Caco-2 (cell line): ENCODE results near the gene DVL1. TPM values are rescaled to one million over a fixed set of nuclear protein-coding genes. Genes with fewer than 3 reads are reported as not detected.

Source experiments
- BruUV-seq: library from RNA; stranded (reverse); fragments of 400-500 nt; replicated peaks from 2 replicates; lab custom pipeline; 2021; lab: Mats Ljungman, UMichigan
- CTCF ChIA-PET: fragments of 300-600 bp; sonication (Branson Sonifier 250); formaldehyde crosslinking; loops from one replicate; lab custom pipeline; 2022; ENCODE audit warnings: antibody characterized with exemption; lab: Charles Lee
- POLR2A ChIA-PET: fragments of 300-600 bp; sonication (Branson Sonifier 250); formaldehyde crosslinking; loops from one replicate; lab custom pipeline; 2022; ENCODE audit warnings: antibody characterized with exemption; lab: Charles Lee
- DNase-seq, 2 experiments: peaks; one replicate each; pipeline versions ENCODE4 v3.0.0 to v3.0.0-alpha.2; 2020 to 2022
- H3K27me3 ChIP-seq: replicated peaks from 2 replicates; pipeline ENCODE4 v1.6.0; 2011; ENCODE audit warnings: low read length; ENCODE audit not compliant: control insufficient read depth, insufficient read depth
- H3K36me3 ChIP-seq: 2 replicates; pipeline ENCODE4 v1.5.1; 2011; ENCODE audit warnings: low read length; ENCODE audit not compliant: control insufficient read depth, insufficient read depth
- H3K4me1 ChIP-seq: fragments of 250-450 bp; sonication (Bioruptor Pico); 2 replicates; pipeline ENCODE4 v1.5.1; 2020; ENCODE audit warnings: mild to moderate bottlenecking
- H3K4me3 ChIP-seq: 2 replicates; pipeline ENCODE4 v1.5.1; 2011; ENCODE audit warnings: low read depth, mild to moderate bottlenecking, control low read depth, low read length
- H3K9me3 ChIP-seq: fragments of 250-450 bp; sonication (Bioruptor Pico); 2 replicates; pipeline ENCODE4 v1.5.1; 2020; ENCODE audit warnings: mild to moderate bottlenecking, moderate library complexity
- H3K27ac Mint-ChIP-seq: one replicate; pipeline ENCODE4 v1.8.0; 2022; ENCODE audit warnings: mixed read lengths; ENCODE audit not compliant: unreplicated experiment
- H3K27me3 Mint-ChIP-seq: one replicate; pipeline ENCODE4 v1.8.0; 2022; ENCODE audit warnings: mixed read lengths; ENCODE audit not compliant: insufficient read depth, unreplicated experiment
- H3K36me3 Mint-ChIP-seq: one replicate; pipeline ENCODE4 v1.8.0; 2022; ENCODE audit warnings: mild to moderate bottlenecking, mixed read lengths; ENCODE audit not compliant: insufficient read depth, unreplicated experiment
- H3K4me1 Mint-ChIP-seq: one replicate; pipeline ENCODE4 v1.8.0; 2022; ENCODE audit warnings: low read depth, mixed read lengths; ENCODE audit not compliant: unreplicated experiment
- H3K4me3 Mint-ChIP-seq: one replicate; pipeline ENCODE4 v1.8.0; 2022; ENCODE audit warnings: mild to moderate bottlenecking, moderate library complexity, mixed read lengths; ENCODE audit not compliant: unreplicated experiment
- H3K9me3 Mint-ChIP-seq: one replicate; pipeline ENCODE4 v1.8.0; 2022; ENCODE audit warnings: mixed read lengths; ENCODE audit not compliant: unreplicated experiment
- CTCF ChIP-seq, 2 experiments: fragments of 200-600 bp in 1 of 2; IDR thresholded peaks; 1 replicate in 1 of 2; 2 replicates in 1 of 2; pipeline versions ENCODE4 v1.5.1 to v1.8.0; 2011 to 2022; ENCODE audit warnings: antibody characterized with exemption in 1 of 2, control low read depth in 1 of 2, inconsistent platforms in 1 of 2, low read depth in 1 of 2, low read length in 1 of 2, mild to moderate bottlenecking in 1 of 2, moderate library complexity in 1 of 2; ENCODE audit not compliant: insufficient read depth in 1 of 2, severe bottlenecking in 1 of 2, unreplicated experiment in 1 of 2
- intact Hi-C: fragments of 100-400 bp; cut with micrococcal nuclease; formaldehyde crosslinking; loops from one replicate; pipeline ENCODE4 v1.10.0; 2022; ENCODE audit not compliant: unreplicated experiment
- total RNA-seq: library from RNA; stranded (reverse); gene quantifications from 2 replicates; pipeline ENCODE4 v1.2.3, GENCODE V29; 2022

The DVL1 gene
- total RNA-seq, 1 experiment from 2014 or later = 40.6 TPM

- no peak for TF ChIP-seq CTCF (IDR thresholded peaks at IDR 0.05; ENCODE audit: insufficient read depth in 1 of 2, low read depth in 1 of 2, low read length in 1 of 2, severe bottlenecking in 1 of 2, unreplicated experiment in 1 of 2)
- H3K27me3 Mint-ChIP-seq = no peaks in the 10 kb centered on the region
- no peaks in the 10 kb centered on the region for H3K27me3 ChIP-seq
- intact Hi-C loops = no loop called here
- no peaks in the 10 kb centered on the region for H3K36me3 ChIP-seq
- peaks cover 6% of the 10 kb centered on the region for H3K4me1 ChIP-seq
- peak overlapping the region; percentile 85 for H3K4me3 Mint-ChIP-seq
- ChIA-PET CTCF (no interaction called here), POLR2A (interaction anchor here (1.1 kb wide), 1 partner anchor 48 kb away, joined by 3 read pairs; no protein-coding TSS in a partner anchor)
- no peak for DNase-seq
- H3K4me3 ChIP-seq = no peak overlapping the region
- no TSS peak for BruUV-seq
- no peaks in the 10 kb centered on the region for H3K9me3 ChIP-seq
- H3K36me3 Mint-ChIP-seq = peaks cover 16% of the 10 kb centered on the region
- H3K4me1 Mint-ChIP-seq = no peaks in the 10 kb centered on the region
- H3K27ac Mint-ChIP-seq = no peak overlapping the region
- H3K9me3 Mint-ChIP-seq = no peaks in the 10 kb centered on the region
These were observed 24.0 kb upstream of the DVL1 start for GRCh38 chr1:1373051-1373814.

GRCh38 chr1:1371746-1372711 is 22.8 kb upstream of the DVL1 start:
- H3K27me3 Mint-ChIP-seq = no peaks in the 10 kb centered on the region
- no peaks in the 10 kb centered on the region for H3K4me1 Mint-ChIP-seq
- BruUV-seq = no TSS peak
- no peaks in the 10 kb centered on the region for H3K27me3 ChIP-seq
- no peaks in the 10 kb centered on the region for H3K36me3 ChIP-seq
- H3K36me3 Mint-ChIP-seq = peaks cover 16% of the 10 kb centered on the region
- H3K9me3 Mint-ChIP-seq = no peaks in the 10 kb centered on the region
- H3K4me3 ChIP-seq = no peak overlapping the region
- no peak overlapping the region for H3K27ac Mint-ChIP-seq
- ChIA-PET CTCF (no interaction called here), POLR2A (no interaction called here)
- H3K4me1 ChIP-seq = peaks cover 6% of the 10 kb centered on the region
- peak; percentile 81 to 86 for TF ChIP-seq CTCF (IDR thresholded peaks at IDR 0.05; ENCODE audit: insufficient read depth in 1 of 2, low read depth in 1 of 2, low read length in 1 of 2, severe bottlenecking in 1 of 2, unreplicated experiment in 1 of 2)
- no peaks in the 10 kb centered on the region for H3K9me3 ChIP-seq
- peak in 1 of 2 experiments; percentile 78 for DNase-seq
- intact Hi-C loops = no loop called here
- H3K4me3 Mint-ChIP-seq = no peak overlapping the region

GRCh38 chr1:1371364-1371745 is 22.1 kb upstream of the DVL1 start:
- POLR2A ChIA-PET = no interaction called here
- no peaks in the 10 kb centered on the region for H3K27me3 ChIP-seq
- Mint-ChIP-seq H3K27me3 (no peaks in the 10 kb centered on the region), H3K9me3 (no peaks in the 10 kb centered on the region), H3K4me3 (no peak overlapping the region), H3K36me3 (peaks cover 16% of the 10 kb centered on the region), H3K27ac (no peak overlapping the region), H3K4me1 (no peaks in the 10 kb centered on the region)
- CTCF ChIA-PET = no interaction called here
- no peak overlapping the region for H3K4me3 ChIP-seq
- H3K9me3 ChIP-seq = no peaks in the 10 kb centered on the region
- no peak for TF ChIP-seq CTCF (IDR thresholded peaks at IDR 0.05; ENCODE audit: insufficient read depth in 1 of 2, low read depth in 1 of 2, low read length in 1 of 2, severe bottlenecking in 1 of 2, unreplicated experiment in 1 of 2)
- peaks cover 6% of the 10 kb centered on the region for H3K4me1 ChIP-seq
- BruUV-seq = no TSS peak
- H3K36me3 ChIP-seq = no peaks in the 10 kb centered on the region
- intact Hi-C loops = no loop called here
- DNase-seq = no peak
